K562 (cell line): ENCODE data around the gene DCAF5. TPM values are rescaled to one million over a fixed set of nuclear protein-coding genes. Genes with fewer than 3 reads are reported as not detected.
A peak's percentile ranks its signal among the peaks of the same experiment; 100 is the strongest.

Experiments used
- ATAC-seq: fragments of 200-7000 bp; cut with Tn5 transposase; 3 replicates; pipeline ENCODE4 v1.9.1; 2020; ENCODE audit warnings: moderate library complexity
- BruUV-seq: library from RNA; stranded (reverse); fragments of 400-500 nt; replicated peaks from 2 replicates; lab custom pipeline; 2021; lab: Mats Ljungman, UMichigan
- CTCF ChIA-PET: fragments of 300-600 bp; formaldehyde crosslinking; extraction: SDS; loops from one replicate; lab custom pipeline; 2021; ENCODE audit warnings: low intra/inter-chr PET ratio; lab: Yijun Ruan, JAX
- POLR2A ChIA-PET: fragments of 300-600, 350-650 bp; sonication (Branson Sonifier 250); formaldehyde crosslinking; extraction: SDS; loops from one replicate; lab custom pipeline; 2021; ENCODE audit warnings: antibody characterized with exemption, inconsistent platforms; lab: Yijun Ruan, JAX
- DNase-seq, 4 experiments: peaks; one replicate each; pipeline versions ENCODE4 v3.0.0 to v3.0.0-alpha.2; 2011 to 2018; ENCODE audit warnings: low spot score in 3 of 4, mixed read lengths in 3 of 4; ENCODE audit errors: extremely low read depth in 1 of 4
- FAIRE-seq: peaks from 2 replicates; lab custom pipeline; 2011; peaks lifted over from hg19 to GRCh38; lab: Jason Lieb, UNC
- H2AFZ ChIP-seq: 2 replicates; pipeline ENCODE4 v1.6.0; 2011; ENCODE audit warnings: low read depth, low read length, control low read depth, inconsistent platforms
- H3K27ac ChIP-seq: fragments of 200-600 bp; 3 replicates; pipeline ENCODE4 v1.8.0; 2011; ENCODE audit warnings: low read depth, mild to moderate bottlenecking, control low read depth, inconsistent platforms, low read length, moderate library complexity, mixed read lengths; ENCODE audit errors: extremely low read depth
- H3K27me3 ChIP-seq, 2 experiments: fragments of 300-600 bp in 1 of 2; 2 replicates in 1 of 2; 3 replicates in 1 of 2; pipeline versions ENCODE4 v1.6.0 to v1.8.0; 2011; ENCODE audit warnings: inconsistent platforms in 2 of 2, low read length in 2 of 2, mild to moderate bottlenecking in 1 of 2, mixed read lengths in 1 of 2, moderate library complexity in 1 of 2; ENCODE audit not compliant: control insufficient read depth in 2 of 2, insufficient read depth in 2 of 2
- H3K36me3 ChIP-seq: fragments of 300-600 bp; 3 replicates; pipeline ENCODE4 v1.8.0; 2011; ENCODE audit warnings: mild to moderate bottlenecking, low read length, inconsistent platforms; ENCODE audit not compliant: control insufficient read depth, insufficient read depth
- H3K4me1 ChIP-seq, 2 experiments: fragments of 200-600 bp in 1 of 2; replicated peaks in 1 of 2; 2 replicates in 1 of 2; 3 replicates in 1 of 2; pipeline versions ENCODE4 v1.5.1 to v1.8.0; 2011; ENCODE audit warnings: inconsistent platforms in 2 of 2, low read length in 2 of 2, mild to moderate bottlenecking in 1 of 2, mixed read lengths in 1 of 2, moderate library complexity in 1 of 2; ENCODE audit not compliant: control insufficient read depth in 2 of 2, insufficient read depth in 2 of 2
- H3K4me2 ChIP-seq: 2 replicates; pipeline ENCODE4 v1.6.1; 2011; ENCODE audit warnings: low read length, control low read depth, inconsistent platforms, mixed read lengths; ENCODE audit not compliant: insufficient read depth
- H3K4me3 ChIP-seq: fragments of 200-600 bp; sonication (generic), shearing (Covaris generic); 2 replicates; pipeline ENCODE4 v1.5.1; 2016; ENCODE audit warnings: control low read depth, inconsistent platforms
- H3K79me2 ChIP-seq: fragments of 200-600 bp; 3 replicates; pipeline ENCODE4 v1.8.0; 2011; ENCODE audit warnings: low read length, inconsistent platforms; ENCODE audit not compliant: control insufficient read depth, insufficient read depth
- H3K9ac ChIP-seq, 2 experiments: 2 replicates each; pipeline versions ENCODE4 v1.6.0 to v1.6.1; 2011; ENCODE audit warnings: low read depth in 2 of 2, low read length in 2 of 2, control low read depth in 1 of 2, inconsistent platforms in 1 of 2, mild to moderate bottlenecking in 1 of 2, mixed read lengths in 1 of 2; ENCODE audit not compliant: insufficient read depth in 1 of 2
- H3K9me1 ChIP-seq: one replicate; pipeline ENCODE4 v1.6.0; 2011; ENCODE audit warnings: inconsistent platforms, mild to moderate bottlenecking, low read length, moderate library complexity; ENCODE audit not compliant: control insufficient read depth, insufficient read depth
- H3K9me3 ChIP-seq: replicated peaks from 2 replicates; pipeline ENCODE4 v1.5.1; 2011; ENCODE audit warnings: low read depth, low read length, inconsistent platforms; ENCODE audit not compliant: control insufficient read depth, insufficient read depth
- H4K20me1 ChIP-seq: replicated peaks from 2 replicates; pipeline ENCODE4 v1.6.1; 2011; ENCODE audit warnings: low read length, inconsistent platforms, mixed read lengths; ENCODE audit not compliant: control insufficient read depth, insufficient read depth
- ATF1 ChIP-seq, 2 experiments: fragments of 450-650 bp in 1 of 2; IDR thresholded peaks; 2 replicates each; pipeline ENCODE4 v1.6.1; 2016; ENCODE audit warnings: missing compliant biosample characterization in 1 of 2, missing genetic modification characterization in 1 of 2
- CEBPB ChIP-seq: fragments of 450-650 bp; IDR thresholded peaks from 2 replicates; pipeline ENCODE4 v1.6.1; 2016; ENCODE audit warnings: missing genetic modification characterization, missing compliant biosample characterization
- CEBPG ChIP-seq, 3 experiments: fragments of 200-800 bp in 1 of 3; sonication (Bioruptor generic) in 1 of 3; sonication (generic) in 1 of 3; formaldehyde crosslinking in 1 of 3; IDR thresholded peaks in 2 of 3; conservative IDR thresholded peaks in 1 of 3; 2 replicates each; pipeline versions ENCODE4 v1.6.1 to v1.8.0; 2016 to 2022; ENCODE audit warnings: missing compliant biosample characterization in 2 of 3, missing genetic modification characterization in 2 of 3, mild to moderate bottlenecking in 1 of 3, missing genetic modification reagents in 1 of 3
- DNMT1 ChIP-seq: fragments of 450-650 bp; IDR thresholded peaks from 2 replicates; pipeline ENCODE4 v1.6.1; 2016; ENCODE audit warnings: antibody characterized with exemption, mild to moderate bottlenecking
- E2F4 ChIP-seq: sonication (generic); formaldehyde crosslinking; IDR thresholded peaks from 2 replicates; pipeline ENCODE4 v1.8.0; 2022; ENCODE audit warnings: mild to moderate bottlenecking, low read depth, missing genetic modification reagents
- GABPB1 ChIP-seq: sonication (generic); formaldehyde crosslinking; IDR thresholded peaks from 2 replicates; pipeline ENCODE4 v1.8.0; 2022; ENCODE audit warnings: mild to moderate bottlenecking, missing genetic modification reagents
- HMGN3 ChIP-seq: IDR thresholded peaks from 2 replicates; pipeline ENCODE4 v1.6.1; 2011; ENCODE audit warnings: borderline replicate concordance, low read depth, mild to moderate bottlenecking, mixed read lengths, low read length; ENCODE audit not compliant: insufficient read length; ENCODE audit errors: extremely low read depth
- KLF13 ChIP-seq: fragments of 450-650 bp; IDR thresholded peaks from 2 replicates; pipeline ENCODE4 v1.6.1; 2016; ENCODE audit warnings: missing genetic modification characterization, low read depth, mild to moderate bottlenecking, missing compliant biosample characterization, moderate library complexity, borderline replicate concordance
- MAFG ChIP-seq: fragments of 450-650 bp; conservative IDR thresholded peaks from 2 replicates; pipeline ENCODE4 v1.6.1; 2016; ENCODE audit warnings: missing genetic modification characterization, missing compliant biosample characterization
- PHTF2 ChIP-seq: fragments of 250-450 bp; sonication (Bioruptor Pico); IDR thresholded peaks from 2 replicates; pipeline ENCODE4 v1.5.0; 2021; ENCODE audit warnings: mild to moderate bottlenecking
- RBM25 ChIP-seq: fragments of 200-400 bp; formaldehyde crosslinking; IDR thresholded peaks from 2 replicates; pipeline ENCODE4 v1.6.1; 2018; ENCODE audit warnings: low read length, low read depth, moderate library complexity; ENCODE audit not compliant: severe bottlenecking
- SUPT5H ChIP-seq: fragments of 450-650 bp; IDR thresholded peaks from 2 replicates; pipeline ENCODE4 v1.6.1; 2016
- WHSC1 ChIP-seq: IDR thresholded peaks from one replicate; pipeline ENCODE4 v1.6.1; 2012; ENCODE audit warnings: low read length, control low read depth, inconsistent platforms
- ZBTB8A ChIP-seq: fragments of 450-650 bp; IDR thresholded peaks from 2 replicates; pipeline ENCODE4 v1.6.1; 2018; ENCODE audit warnings: mild to moderate bottlenecking, moderate library complexity; ENCODE audit not compliant: partially characterized antibody
- ZFP30 ChIP-seq: fragments of 250-450 bp; sonication (Bioruptor Pico); IDR thresholded peaks from 2 replicates; pipeline ENCODE4 v1.8.0; 2022; ENCODE audit warnings: moderate library complexity, mild to moderate bottlenecking, inconsistent platforms, borderline replicate concordance
- ZNF134 ChIP-seq: fragments of 250-450 bp; sonication (Bioruptor Pico); conservative IDR thresholded peaks from 2 replicates; pipeline ENCODE4 v1.4.0; 2020
- WGBS: fragments of 100-300 bp; shearing (Covaris generic); methylation state at CpG from one replicate; pipeline ENCODE4 v1.1.6; 2016; ENCODE audit warnings: low coverage, mixed read lengths; ENCODE audit not compliant: insufficient coverage; ENCODE audit errors: missing lambda C conversion rate; 5-methylcytosine and 5-hydroxymethylcytosine counted together
- in situ Hi-C: fragments of 300-500 bp; cut with MboI; formaldehyde crosslinking; loops from 4 replicates; pipeline ENCODE4 v1.15.0; 2018; ENCODE audit warnings: inconsistent platforms, mixed read lengths
- intact Hi-C: fragments of 100-400 bp; cut with micrococcal nuclease; formaldehyde crosslinking; loops from 2 replicates; pipeline ENCODE4 v1.14.2; 2022
- polyA plus RNA-seq, 8 experiments: library from polyadenylated mRNA; depleted of rRNA in 4 of 8; stranded (reverse) in 5 of 8; unstranded in 3 of 8; fragments of >200 nt; fragmentation: Nextera tagmentation in 2 of 8; fragmentation: Illumina TruSeq in 1 of 8; extraction: Ambion mirVana in 2 of 8; extraction: Trizol in 1 of 8; gene quantifications; 2 replicates each; pipeline versions ENCODE4 v1.2.1 to v1.2.3, GENCODE V29; 2011 to 2014; ENCODE audit warnings: inconsistent platforms in 1 of 8, missing spikeins in 1 of 8
- total RNA-seq, 7 experiments: library from RNA; depleted of rRNA in 6 of 7; stranded (reverse); fragments of >200 nt in 6 of 7; fragmentation: Illumina TruSeq in 2 of 7; extraction: Trizol in 2 of 7; gene quantifications; 2 replicates each; pipeline versions ENCODE4 v1.2.1 to v1.2.3, GENCODE V29; 2011 to 2021; ENCODE audit warnings: low replicate concordance in 1 of 7
- TF ChIP-seq, protein P1 (sequence below): sonication (generic); IDR thresholded peaks from 2 replicates; pipeline ENCODE4 v1.6.1; 2016

The DCAF5 gene
- total and polyA plus RNA-seq, 9 of the 15 experiments (the other 6 are each of a cell fraction or from before 2014, with no cell fraction given), result 5.6 to 24.1 (median 12.7) TPM

- no peaks in the 10 kb centered on the region for H3K27me3 ChIP-seq
- no peaks in the 10 kb centered on the region for H3K79me2 ChIP-seq
- WGBS, result 5% methylated on average over 5 of the region's 5 CpGs
- no peak overlapping the region for H3K4me3 ChIP-seq
- H3K36me3 ChIP-seq, result no peaks in the 10 kb centered on the region
- ATAC-seq (no peak), DNase-seq (no peak), FAIRE-seq (no peak)
- intact Hi-C loops (no loop called here), in situ Hi-C loops (no loop called here)
- H3K9me3 ChIP-seq, result no peaks in the 10 kb centered on the region
- H3K9ac ChIP-seq, result no peak overlapping the region
- no peak overlapping the region for H2AFZ ChIP-seq
- BruUV-seq, result no TSS peak
- H3K4me1 ChIP-seq, result peaks cover 0 to 4% of the 10 kb centered on the region in 2 experiments; a peak in 1 of 5 replicates
- H3K4me2 ChIP-seq, result no peak overlapping the region
- H3K9me1 ChIP-seq, result no peaks in the 10 kb centered on the region
- POLR2A ChIA-PET, result interaction anchor here (0.9 kb wide), 1 partner anchor 15 kb away, joined by 3 read pairs; no protein-coding TSS in a partner anchor
- H3K27ac ChIP-seq, result no peak overlapping the region
- CTCF ChIA-PET, result no interaction called here
- no peaks in the 10 kb centered on the region for H4K20me1 ChIP-seq
- no peak for TF ChIP-seq E2F4 (CRISPR knock-in tag)
- no peak for TF ChIP-seq PHTF2
- peak; percentile 97 for TF ChIP-seq ZNF134
- no peak for TF ChIP-seq HMGN3
- TF ChIP-seq WHSC1, result no peak
- 0 out of 2 replicates have a peak, but pooled peaks have one; percentile 14 for TF ChIP-seq CEBPG (CRISPR knock-in tag; IDR thresholded peaks at IDR 0.05)
- TF ChIP-seq CEBPG (tag; conservative IDR thresholded peaks at IDR 0.05 in 1 of 2, IDR thresholded peaks at IDR 0.05 in 1 of 2), result peak in 1 of 2 experiments; percentile 45; a peak in 2 of 4 replicates
- TF ChIP-seq DNMT1, result no peak
- TF ChIP-seq MAFG (tag), result no peak
- TF ChIP-seq ZFP30 (CRISPR knock-in tag), result no peak
- TF ChIP-seq SUPT5H, result no peak
- no peak for TF ChIP-seq ATF1 (CRISPR knock-in tag; IDR thresholded peaks at IDR 0.05)
- no peak for TF ChIP-seq ATF1 (tag; IDR thresholded peaks at IDR 0.05)
- TF ChIP-seq, protein P1, sequence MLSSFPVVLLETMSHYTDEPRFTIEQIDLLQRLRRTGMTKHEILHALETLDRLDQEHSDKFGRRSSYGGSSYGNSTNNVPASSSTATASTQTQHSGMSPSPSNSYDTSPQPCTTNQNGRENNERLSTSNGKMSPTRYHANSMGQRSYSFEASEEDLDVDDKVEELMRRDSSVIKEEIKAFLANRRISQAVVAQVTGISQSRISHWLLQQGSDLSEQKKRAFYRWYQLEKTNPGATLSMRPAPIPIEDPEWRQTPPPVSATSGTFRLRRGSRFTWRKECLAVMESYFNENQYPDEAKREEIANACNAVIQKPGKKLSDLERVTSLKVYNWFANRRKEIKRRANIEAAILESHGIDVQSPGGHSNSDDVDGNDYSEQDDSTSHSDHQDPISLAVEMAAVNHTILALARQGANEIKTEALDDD, result no peak
- no peak for TF ChIP-seq GABPB1 (CRISPR knock-in tag)
- no peak for TF ChIP-seq KLF13 (tag)
- peak; percentile 3 for TF ChIP-seq RBM25
- no peak for TF ChIP-seq ZBTB8A
- TF ChIP-seq CEBPB (tag), result peak; percentile 52
These were observed 140.5 kb downstream of the DCAF5 start for GRCh38 chr14:69012256-69012953.
